OCI-LY3 (cell line): ENCODE results near the gene ZFAND3.
A peak's percentile ranks its signal among the peaks of the same experiment; 100 is the strongest.
"Not testable (repeated sequence)": the region's sequence is repeated elsewhere in the genome, so short reads cannot be mapped to it uniquely, and the experiment has no call there.

ENCODE experiments used
- H2AFZ ChIP-seq: fragments of 200-600, 300-600 bp; shearing (Covaris generic); 2 replicates; pipeline ENCODE4 v1.6.0; 2014; ENCODE audit warnings: antibody characterized with exemption, low read depth, low read length
- H3K27ac ChIP-seq: fragments of 200-600, 300-600 bp; sonication (generic); 2 replicates; pipeline ENCODE4 v1.5.1; 2014; ENCODE audit warnings: mild to moderate bottlenecking, low read length, moderate library complexity, mixed read lengths
- H3K27me3 ChIP-seq: fragments of 200-600, 300-600 bp; sonication (generic); 2 replicates; pipeline ENCODE4 v1.6.1; 2014; ENCODE audit warnings: low read depth, low read length, mixed read lengths
- H3K36me3 ChIP-seq: fragments of 200-600, 300-600 bp; sonication (generic); replicated peaks from 2 replicates; pipeline ENCODE3; 2014; ENCODE audit warnings: low read depth, low read length, mixed read lengths
- H3K4me1 ChIP-seq: fragments of 300-600, 200-600 bp; sonication (generic); 2 replicates; pipeline ENCODE4 v1.6.1; 2014; ENCODE audit warnings: low read length, mixed read lengths
- H3K4me2 ChIP-seq: fragments of 200-600, 300-600 bp; sonication (generic); 2 replicates; pipeline ENCODE4 v1.6.1; 2014; ENCODE audit warnings: low read length, mixed read lengths
- H3K4me3 ChIP-seq: fragments of 300-600, 200-600 bp; sonication (generic); 2 replicates; pipeline ENCODE4 v1.5.1; 2014; ENCODE audit warnings: antibody characterized with exemption, mild to moderate bottlenecking, low read length, moderate library complexity
- H3K79me2 ChIP-seq: fragments of 300-600, 200-600 bp; shearing (Covaris generic); 2 replicates; pipeline ENCODE4 v1.6.1; 2014; ENCODE audit warnings: mild to moderate bottlenecking, low read length, mixed read lengths
- H3K9ac ChIP-seq: fragments of 300-600, 200-600 bp; shearing (Covaris generic); 2 replicates; pipeline ENCODE4 v1.6.0; 2014; ENCODE audit warnings: mild to moderate bottlenecking, low read length, moderate library complexity
- H3K9me3 ChIP-seq: fragments of 200-600, 300-600 bp; shearing (Covaris generic); 2 replicates; pipeline ENCODE4 v1.6.1; 2014; ENCODE audit warnings: low read length, mixed read lengths; ENCODE audit not compliant: insufficient read depth
- H4K20me1 ChIP-seq: fragments of 200-600, 300-600 bp; sonication (generic); 2 replicates; pipeline ENCODE4 v1.6.1; 2016; ENCODE audit warnings: low read length, mixed read lengths; ENCODE audit not compliant: insufficient read depth
- CTCF ChIP-seq: fragments of 200-600, 300-600 bp; sonication (generic); IDR thresholded peaks from 2 replicates; pipeline ENCODE4 v1.5.1; 2014; ENCODE audit warnings: antibody characterized with exemption, low read length, low read depth
- EZH2phosphoT487 ChIP-seq: fragments of 200-600 bp; shearing (Covaris generic); IDR thresholded peaks from 2 replicates; pipeline ENCODE4 v1.6.1; 2018; ENCODE audit warnings: antibody characterized with exemption, mixed run types, low read depth

The ZFAND3 gene

DNA sequence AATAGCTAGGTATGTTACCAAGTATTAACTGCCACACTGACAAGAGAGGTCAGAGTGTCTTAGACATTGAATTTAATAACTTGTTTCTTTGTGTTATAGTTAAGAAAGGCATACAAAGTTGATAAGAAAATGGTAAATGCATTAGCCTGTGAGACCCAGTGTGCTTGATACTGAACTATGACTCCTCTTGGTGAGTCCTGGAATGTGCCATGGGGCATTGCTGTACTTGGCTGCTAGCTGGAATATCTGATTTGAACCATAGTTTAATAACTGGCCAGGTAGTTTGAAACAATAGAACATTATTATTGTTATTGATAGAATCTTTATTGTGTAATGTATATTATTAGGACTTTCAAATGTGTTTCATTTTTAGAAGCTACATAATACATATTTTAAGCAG lies 70.0 kb downstream of the ZFAND3 start:
- Histone ChIP-seq H3K9ac (no peak overlapping the region), H2AFZ (no peak overlapping the region), H3K9me3 (no peaks in the 10 kb centered on the region), H4K20me1 (peaks cover 67% of the 10 kb centered on the region), H3K79me2 (peaks cover 44% of the 10 kb centered on the region), H3K4me1 (peaks cover 11% of the 10 kb centered on the region), H3K4me3 (no peak overlapping the region), H3K27me3 (no peaks in the 10 kb centered on the region), H3K4me2 (no peak overlapping the region), H3K36me3 (no peaks in the 10 kb centered on the region), H3K27ac (no peak overlapping the region)
- TF ChIP-seq EZH2phosphoT487 (no peak), CTCF (no peak)

DNA sequence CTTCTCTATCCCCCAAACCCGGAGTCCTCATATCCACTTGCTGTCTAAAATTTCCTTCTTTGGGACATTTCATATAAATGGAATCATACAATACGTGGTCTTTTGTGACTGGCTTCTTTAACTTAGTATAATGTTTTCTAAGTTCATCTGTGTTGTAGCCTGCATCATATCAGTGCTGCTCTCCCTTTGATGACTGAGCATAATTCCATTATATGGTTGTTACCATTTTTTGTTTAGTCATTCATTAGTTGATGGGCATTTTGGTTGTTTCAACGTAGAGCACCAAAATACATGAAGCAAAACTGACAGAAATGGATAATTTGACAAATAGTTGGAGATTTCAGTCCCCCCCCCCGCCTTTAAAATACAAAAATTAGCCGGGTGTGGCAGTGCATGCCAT lies 71.5 kb downstream of the ZFAND3 start:
- no peaks in the 10 kb centered on the region for H3K36me3 ChIP-seq
- no peak overlapping the region for H3K4me3 ChIP-seq
- no peaks in the 10 kb centered on the region for H3K9me3 ChIP-seq
- peaks cover 37% of the 10 kb centered on the region for H3K79me2 ChIP-seq
- no peaks in the 10 kb centered on the region for H3K27me3 ChIP-seq
- no peak overlapping the region for H3K4me2 ChIP-seq
- peaks cover 72% of the 10 kb centered on the region for H4K20me1 ChIP-seq
- peaks cover 11% of the 10 kb centered on the region for H3K4me1 ChIP-seq
- H3K9ac ChIP-seq = no peak overlapping the region
- TF ChIP-seq CTCF (no peak), EZH2phosphoT487 (no peak)
- no peak overlapping the region for H3K27ac ChIP-seq
- no peak overlapping the region for H2AFZ ChIP-seq

DNA sequence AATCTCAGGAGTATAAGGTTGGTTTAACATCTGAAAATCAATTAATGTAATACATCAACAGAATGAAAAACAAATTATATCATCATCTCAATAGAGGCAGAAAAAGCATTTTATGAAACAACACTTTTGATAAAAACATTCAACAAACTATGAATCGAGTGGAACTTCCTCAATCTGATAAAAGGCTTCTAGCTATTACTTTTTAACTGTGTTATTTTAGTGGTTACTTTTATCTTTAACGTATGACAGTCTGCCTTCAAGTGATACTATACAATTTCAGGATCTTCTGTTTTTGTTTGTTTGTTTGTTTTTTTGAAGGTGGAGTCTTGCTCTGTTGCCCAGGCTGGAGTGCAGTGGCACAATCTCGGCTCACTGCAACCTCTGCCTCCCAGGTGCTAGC lies 73.7 kb downstream of the ZFAND3 start:
- Histone ChIP-seq H3K9ac (no peak overlapping the region), H3K27me3 (no peaks in the 10 kb centered on the region), H3K36me3 (no peaks in the 10 kb centered on the region), H3K9me3 (no peaks in the 10 kb centered on the region), H4K20me1 (peaks cover 70% of the 10 kb centered on the region), H3K79me2 (peaks cover 39% of the 10 kb centered on the region), H3K4me3 (no peak overlapping the region), H3K27ac (no peak overlapping the region), H3K4me2 (peak overlapping the region; percentile 15; the same call in 1 of the 2 replicates), H3K4me1 (peaks cover 11% of the 10 kb centered on the region), H2AFZ (no peak overlapping the region)
- TF ChIP-seq CTCF (no peak), EZH2phosphoT487 (no peak)

GRCh38 chr6:37893734-37894133 lies 74.2 kb downstream of the ZFAND3 start:
- not testable (repeated sequence) for H3K27me3 ChIP-seq, H3K9ac ChIP-seq, H2AFZ ChIP-seq, H3K9me3 ChIP-seq, H3K27ac ChIP-seq, H3K36me3 ChIP-seq, H3K4me3 ChIP-seq
- H3K4me2 ChIP-seq = peak overlapping the region; percentile 15
- peaks cover 69% of the 10 kb centered on the region for H4K20me1 ChIP-seq
- peaks cover 37% of the 10 kb centered on the region for H3K79me2 ChIP-seq
- H3K4me1 ChIP-seq = peaks cover 11% of the 10 kb centered on the region

DNA sequence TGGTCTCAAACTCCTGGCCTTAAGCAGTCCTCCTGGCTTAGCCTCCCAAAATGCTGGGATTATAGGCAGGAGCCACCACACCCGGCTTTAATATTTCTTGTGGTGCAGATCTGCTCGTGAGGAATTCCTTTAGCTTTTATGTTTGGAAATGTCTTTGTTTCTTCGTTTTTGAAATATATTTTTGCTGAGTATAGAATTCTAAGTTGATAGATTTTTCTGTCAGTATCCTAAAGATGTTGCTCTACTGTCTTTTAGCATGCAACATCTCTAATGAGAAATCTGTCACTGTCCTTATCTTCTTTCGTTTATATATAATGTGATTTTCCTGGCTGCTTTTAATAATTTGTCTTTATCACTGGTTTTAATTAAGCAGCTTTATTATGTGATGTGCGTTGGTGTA lies 75.1 kb downstream of the ZFAND3 start:
- Histone ChIP-seq H3K36me3 (no peaks in the 10 kb centered on the region), H3K4me3 (no peak overlapping the region), H3K4me2 (no peak overlapping the region), H4K20me1 (peaks cover 65% of the 10 kb centered on the region), H3K9me3 (no peaks in the 10 kb centered on the region), H3K4me1 (peaks cover 11% of the 10 kb centered on the region), H3K79me2 (peaks cover 36% of the 10 kb centered on the region), H2AFZ (no peak overlapping the region), H3K9ac (no peak overlapping the region), H3K27ac (no peak overlapping the region), H3K27me3 (no peaks in the 10 kb centered on the region)
- TF ChIP-seq CTCF (no peak), EZH2phosphoT487 (no peak)
